Liver (tissue), 9 donors: Measurements from ENCODE around the gene JCAD. TPM values are rescaled to one million over a fixed set of nuclear protein-coding genes. Genes with fewer than 3 reads are reported as not detected.
A peak's percentile ranks its signal among the peaks of the same experiment; 100 is the strongest.

Source experiments
- DNase-seq: peaks from one replicate; pipeline ENCODE4 v3.0.0-alpha.2; 2017; ENCODE audit warnings: low spot score
- H3K27ac ChIP-seq, 2 donors: one replicate each; pipeline ENCODE4 v1.7.0; 2013; ENCODE audit warnings: inconsistent platforms in 2 of 2, low read length in 2 of 2, control low read depth in 1 of 2, low read depth in 1 of 2, mild to moderate bottlenecking in 1 of 2
- H3K27me3 ChIP-seq, 4 donors: one replicate each; pipeline versions ENCODE4 v1.6.1 to v1.7.0; 2013; ENCODE audit warnings: low read length in 3 of 4, inconsistent platforms in 1 of 4, mild to moderate bottlenecking in 1 of 4, moderate library complexity in 1 of 4; ENCODE audit not compliant: control insufficient read depth in 4 of 4, insufficient read depth in 4 of 4
- H3K36me3 ChIP-seq, 4 donors: one replicate each; pipeline versions ENCODE4 v1.6.1 to v1.7.0; 2013; ENCODE audit warnings: low read length in 3 of 4, mild to moderate bottlenecking in 3 of 4, low read depth in 1 of 4, moderate library complexity in 1 of 4; ENCODE audit not compliant: control insufficient read depth in 4 of 4, insufficient read depth in 3 of 4
- H3K4me1 ChIP-seq, 4 donors: one replicate each; pipeline versions ENCODE4 v1.6.1 to v1.7.0; 2013; ENCODE audit warnings: low read length in 3 of 4, mild to moderate bottlenecking in 3 of 4, moderate library complexity in 1 of 4; ENCODE audit not compliant: control insufficient read depth in 4 of 4, insufficient read depth in 4 of 4
- H3K4me3 ChIP-seq, 3 donors: one replicate each; pipeline versions ENCODE4 v1.6.1 to v1.7.0; 2013; ENCODE audit warnings: low read length in 3 of 3, control low read depth in 1 of 3, low read depth in 1 of 3, mild to moderate bottlenecking in 1 of 3
- H3K9ac ChIP-seq, 2 donors: one replicate each; pipeline ENCODE4 v1.7.0; 2013; ENCODE audit warnings: low read length in 2 of 2, mild to moderate bottlenecking in 2 of 2, moderate library complexity in 2 of 2, control low read depth in 1 of 2, low read depth in 1 of 2
- H3K9me3 ChIP-seq, 4 donors: one replicate each; pipeline versions ENCODE4 v1.6.1 to v1.7.0; 2013; ENCODE audit warnings: low read length in 3 of 4; ENCODE audit not compliant: control insufficient read depth in 4 of 4
- EGR1 ChIP-seq, 2 donors: IDR thresholded peaks; 2 replicates each; pipeline ENCODE4 v1.6.1; 2016 to 2018; ENCODE audit warnings: antibody characterized with exemption in 2 of 2, low read depth in 2 of 2
- FOXA1 ChIP-seq: IDR thresholded peaks from 2 replicates; pipeline ENCODE4 v1.6.1; 2016; ENCODE audit warnings: antibody characterized with exemption
- FOXA2 ChIP-seq: IDR thresholded peaks from 2 replicates; pipeline ENCODE4 v1.6.1; 2016; ENCODE audit warnings: antibody characterized with exemption
- GABPA ChIP-seq, 2 donors: IDR thresholded peaks in 1 of 2; conservative IDR thresholded peaks in 1 of 2; 2 replicates each; pipeline ENCODE4 v1.6.1; 2016; ENCODE audit warnings: antibody characterized with exemption in 2 of 2, mild to moderate bottlenecking in 1 of 2, moderate library complexity in 1 of 2
- HNF4A ChIP-seq, 2 donors: conservative IDR thresholded peaks; 2 replicates each; pipeline ENCODE4 v1.6.1; 2016; ENCODE audit warnings: antibody characterized with exemption in 2 of 2, mild to moderate bottlenecking in 2 of 2
- HNF4G ChIP-seq: IDR thresholded peaks from 2 replicates; pipeline ENCODE4 v1.6.1; 2016; ENCODE audit warnings: antibody characterized with exemption
- JUND ChIP-seq, 2 donors: IDR thresholded peaks; 2 replicates each; pipeline ENCODE4 v1.6.1; 2016; ENCODE audit warnings: antibody characterized with exemption in 2 of 2
- NR2F2 ChIP-seq: IDR thresholded peaks from 2 replicates; pipeline ENCODE4 v1.6.1; 2016; ENCODE audit warnings: antibody characterized with exemption
- RAD21 ChIP-seq, 2 donors: IDR thresholded peaks; 2 replicates each; pipeline ENCODE4 v1.6.1; 2016; ENCODE audit warnings: antibody characterized with exemption in 2 of 2, mild to moderate bottlenecking in 2 of 2
- RXRA ChIP-seq, 2 donors: IDR thresholded peaks; 2 replicates each; pipeline ENCODE4 v1.6.1; 2017 to 2018; ENCODE audit warnings: antibody characterized with exemption in 2 of 2, mild to moderate bottlenecking in 1 of 2
- SP1 ChIP-seq: IDR thresholded peaks from 2 replicates; pipeline ENCODE4 v1.6.1; 2018; ENCODE audit warnings: antibody characterized with exemption, mild to moderate bottlenecking
- TAF1 ChIP-seq: conservative IDR thresholded peaks from 2 replicates; pipeline ENCODE4 v1.6.1; 2016; ENCODE audit warnings: antibody characterized with exemption, mild to moderate bottlenecking
- YY1 ChIP-seq: IDR thresholded peaks from 2 replicates; pipeline ENCODE4 v1.6.1; 2016; ENCODE audit warnings: antibody characterized with exemption, mild to moderate bottlenecking
- WGBS: extraction: QIAGEN DNeasy Blood & Tissue Kit; methylation state at CpG from one replicate; pipeline ENCODE4 v1.1.7; 2013; 5-methylcytosine and 5-hydroxymethylcytosine counted together
- polyA plus RNA-seq, 2 donors: library from polyadenylated mRNA; stranded (reverse) in 1 of 2; unstranded in 1 of 2; fragments of 200-250 nt in 1 of 2; fragments of >200 nt in 1 of 2; fragmentation: Nextera tagmentation in 1 of 2; extraction: Ambion mirVana in 1 of 2; gene quantifications; one replicate each; pipeline versions ENCODE4 v1.2.1 to v1.2.3, GENCODE V29; 2013 to 2015
- total RNA-seq, 2 donors: library from RNA; depleted of rRNA; stranded (reverse); fragments of >200 nt; gene quantifications; one replicate each; pipeline ENCODE4 v1.2.3, GENCODE V29; 2014
- TF ChIP-seq, protein P1 (sequence below): IDR thresholded peaks from 2 replicates; pipeline ENCODE4 v1.6.1; 2016; ENCODE audit warnings: antibody characterized with exemption
- TF ChIP-seq, protein P2 (sequence below): IDR thresholded peaks from 2 replicates; pipeline ENCODE4 v1.6.1; 2016; ENCODE audit warnings: antibody characterized with exemption
- TF ChIP-seq, protein P3 (sequence below): IDR thresholded peaks from 2 replicates; pipeline ENCODE4 v1.6.1; 2016; ENCODE audit warnings: antibody characterized with exemption, mild to moderate bottlenecking
- TF ChIP-seq, protein P4 (sequence below): IDR thresholded peaks from 2 replicates; pipeline ENCODE4 v1.6.1; 2016; ENCODE audit warnings: antibody characterized with exemption
- TF ChIP-seq, protein P5 (sequence below): fragments of 150-350 bp; IDR thresholded peaks from 2 replicates; pipeline ENCODE4 v1.5.1; 2017; ENCODE audit warnings: improper control_type of control experiment, low read depth, low read length; ENCODE audit not compliant: missing input control
- donor health status: healthy.
- donor health status: healthy.
- donor health status: healthy.
- donor health status: healthy.
- donor health status: healthy.

Gene JCAD
- total and polyA plus RNA-seq, 4 donors, result 0.77 to 3.2 (median 1.1) TPM

DNA sequence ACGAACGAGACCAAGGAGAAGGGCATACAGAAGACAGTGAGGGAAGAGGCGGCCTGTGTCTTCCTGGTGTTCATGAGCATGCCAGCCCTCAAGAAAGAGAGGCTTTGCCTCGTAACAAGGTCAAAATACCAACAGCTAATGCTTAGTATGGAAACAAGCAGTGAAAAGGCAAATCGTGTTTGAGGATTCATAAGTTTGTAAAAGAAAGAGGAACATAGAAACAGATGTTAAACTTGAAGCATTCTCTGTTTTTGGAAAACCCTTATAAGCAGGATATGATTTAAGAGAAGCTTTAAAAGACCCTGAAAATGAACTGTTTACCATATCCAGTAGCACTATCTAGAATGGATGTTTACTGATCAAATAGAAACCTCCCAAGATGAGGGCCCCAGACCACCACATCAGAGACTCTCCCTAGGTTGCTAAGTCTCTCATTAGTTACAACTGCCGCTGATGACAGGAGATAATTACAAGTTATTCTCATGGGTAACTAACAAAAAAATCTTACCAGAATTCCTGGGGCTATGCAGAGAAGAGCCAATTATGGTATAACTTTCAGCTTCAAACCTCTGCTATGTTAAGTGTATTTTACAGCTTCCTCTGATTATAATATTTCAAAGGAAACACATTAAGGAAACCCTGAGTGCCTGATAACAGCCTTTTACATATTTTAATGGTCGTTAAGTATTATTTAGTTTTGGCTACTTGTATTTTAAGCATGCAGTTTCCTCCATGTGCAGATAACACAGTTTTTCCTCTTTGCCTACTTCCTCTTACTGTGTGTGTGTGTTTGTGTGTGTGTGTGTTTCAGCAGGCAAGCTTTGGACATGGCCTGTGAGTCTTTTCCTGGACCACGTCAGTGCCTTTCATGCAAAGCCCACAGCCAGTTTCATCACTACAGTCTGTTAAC is 17.9 kb downstream of the JCAD start:
- peaks cover 0 to 2% (median 0%) of the 10 kb centered on the region in 4 donors for H3K27me3 ChIP-seq
- H3K9ac ChIP-seq, result no peak overlapping the region
- no peaks in the 10 kb centered on the region for H3K9me3 ChIP-seq
- TF ChIP-seq, protein P1, sequence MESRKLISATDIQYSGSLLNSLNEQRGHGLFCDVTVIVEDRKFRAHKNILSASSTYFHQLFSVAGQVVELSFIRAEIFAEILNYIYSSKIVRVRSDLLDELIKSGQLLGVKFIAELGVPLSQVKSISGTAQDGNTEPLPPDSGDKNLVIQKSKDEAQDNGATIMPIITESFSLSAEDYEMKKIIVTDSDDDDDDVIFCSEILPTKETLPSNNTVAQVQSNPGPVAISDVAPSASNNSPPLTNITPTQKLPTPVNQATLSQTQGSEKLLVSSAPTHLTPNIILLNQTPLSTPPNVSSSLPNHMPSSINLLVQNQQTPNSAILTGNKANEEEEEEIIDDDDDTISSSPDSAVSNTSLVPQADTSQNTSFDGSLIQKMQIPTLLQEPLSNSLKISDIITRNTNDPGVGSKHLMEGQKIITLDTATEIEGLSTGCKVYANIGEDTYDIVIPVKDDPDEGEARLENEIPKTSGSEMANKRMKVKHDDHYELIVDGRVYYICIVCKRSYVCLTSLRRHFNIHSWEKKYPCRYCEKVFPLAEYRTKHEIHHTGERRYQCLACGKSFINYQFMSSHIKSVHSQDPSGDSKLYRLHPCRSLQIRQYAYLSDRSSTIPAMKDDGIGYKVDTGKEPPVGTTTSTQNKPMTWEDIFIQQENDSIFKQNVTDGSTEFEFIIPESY, result no peak
- TF ChIP-seq GABPA (IDR thresholded peaks at IDR 0.05 in 1 of 2, conservative IDR thresholded peaks at IDR 0.05 in 1 of 2) (no peak), RAD21 (IDR thresholded peaks at IDR 0.05) (peak in 1 of 2 donors; percentile 10), TAF1 (no peak), EGR1 (IDR thresholded peaks at IDR 0.05; ENCODE audit: low read depth in 2 of 2) (no peak), RXRA (IDR thresholded peaks at IDR 0.05) (no peak), JUND (IDR thresholded peaks at IDR 0.05) (no peak), HNF4A (conservative IDR thresholded peaks at IDR 0.05) (no peak), YY1 (peak; percentile 38), FOXA1 (no peak), SP1 (no peak), NR2F2 (peak; percentile 21), HNF4G (no peak), FOXA2 (no peak)
- TF ChIP-seq, protein P2, sequence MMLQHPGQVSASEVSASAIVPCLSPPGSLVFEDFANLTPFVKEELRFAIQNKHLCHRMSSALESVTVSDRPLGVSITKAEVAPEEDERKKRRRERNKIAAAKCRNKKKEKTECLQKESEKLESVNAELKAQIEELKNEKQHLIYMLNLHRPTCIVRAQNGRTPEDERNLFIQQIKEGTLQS, result no peak
- TF ChIP-seq, protein P3, sequence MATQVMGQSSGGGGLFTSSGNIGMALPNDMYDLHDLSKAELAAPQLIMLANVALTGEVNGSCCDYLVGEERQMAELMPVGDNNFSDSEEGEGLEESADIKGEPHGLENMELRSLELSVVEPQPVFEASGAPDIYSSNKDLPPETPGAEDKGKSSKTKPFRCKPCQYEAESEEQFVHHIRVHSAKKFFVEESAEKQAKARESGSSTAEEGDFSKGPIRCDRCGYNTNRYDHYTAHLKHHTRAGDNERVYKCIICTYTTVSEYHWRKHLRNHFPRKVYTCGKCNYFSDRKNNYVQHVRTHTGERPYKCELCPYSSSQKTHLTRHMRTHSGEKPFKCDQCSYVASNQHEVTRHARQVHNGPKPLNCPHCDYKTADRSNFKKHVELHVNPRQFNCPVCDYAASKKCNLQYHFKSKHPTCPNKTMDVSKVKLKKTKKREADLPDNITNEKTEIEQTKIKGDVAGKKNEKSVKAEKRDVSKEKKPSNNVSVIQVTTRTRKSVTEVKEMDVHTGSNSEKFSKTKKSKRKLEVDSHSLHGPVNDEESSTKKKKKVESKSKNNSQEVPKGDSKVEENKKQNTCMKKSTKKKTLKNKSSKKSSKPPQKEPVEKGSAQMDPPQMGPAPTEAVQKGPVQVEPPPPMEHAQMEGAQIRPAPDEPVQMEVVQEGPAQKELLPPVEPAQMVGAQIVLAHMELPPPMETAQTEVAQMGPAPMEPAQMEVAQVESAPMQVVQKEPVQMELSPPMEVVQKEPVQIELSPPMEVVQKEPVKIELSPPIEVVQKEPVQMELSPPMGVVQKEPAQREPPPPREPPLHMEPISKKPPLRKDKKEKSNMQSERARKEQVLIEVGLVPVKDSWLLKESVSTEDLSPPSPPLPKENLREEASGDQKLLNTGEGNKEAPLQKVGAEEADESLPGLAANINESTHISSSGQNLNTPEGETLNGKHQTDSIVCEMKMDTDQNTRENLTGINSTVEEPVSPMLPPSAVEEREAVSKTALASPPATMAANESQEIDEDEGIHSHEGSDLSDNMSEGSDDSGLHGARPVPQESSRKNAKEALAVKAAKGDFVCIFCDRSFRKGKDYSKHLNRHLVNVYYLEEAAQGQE, result no peak
- TF ChIP-seq, protein P4, sequence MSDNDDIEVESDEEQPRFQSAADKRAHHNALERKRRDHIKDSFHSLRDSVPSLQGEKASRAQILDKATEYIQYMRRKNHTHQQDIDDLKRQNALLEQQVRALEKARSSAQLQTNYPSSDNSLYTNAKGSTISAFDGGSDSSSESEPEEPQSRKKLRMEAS, result peak; percentile 50
- TF ChIP-seq, protein P5, sequence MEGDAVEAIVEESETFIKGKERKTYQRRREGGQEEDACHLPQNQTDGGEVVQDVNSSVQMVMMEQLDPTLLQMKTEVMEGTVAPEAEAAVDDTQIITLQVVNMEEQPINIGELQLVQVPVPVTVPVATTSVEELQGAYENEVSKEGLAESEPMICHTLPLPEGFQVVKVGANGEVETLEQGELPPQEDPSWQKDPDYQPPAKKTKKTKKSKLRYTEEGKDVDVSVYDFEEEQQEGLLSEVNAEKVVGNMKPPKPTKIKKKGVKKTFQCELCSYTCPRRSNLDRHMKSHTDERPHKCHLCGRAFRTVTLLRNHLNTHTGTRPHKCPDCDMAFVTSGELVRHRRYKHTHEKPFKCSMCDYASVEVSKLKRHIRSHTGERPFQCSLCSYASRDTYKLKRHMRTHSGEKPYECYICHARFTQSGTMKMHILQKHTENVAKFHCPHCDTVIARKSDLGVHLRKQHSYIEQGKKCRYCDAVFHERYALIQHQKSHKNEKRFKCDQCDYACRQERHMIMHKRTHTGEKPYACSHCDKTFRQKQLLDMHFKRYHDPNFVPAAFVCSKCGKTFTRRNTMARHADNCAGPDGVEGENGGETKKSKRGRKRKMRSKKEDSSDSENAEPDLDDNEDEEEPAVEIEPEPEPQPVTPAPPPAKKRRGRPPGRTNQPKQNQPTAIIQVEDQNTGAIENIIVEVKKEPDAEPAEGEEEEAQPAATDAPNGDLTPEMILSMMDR, result no peak
- H3K4me3 ChIP-seq, result no peak overlapping the region
- no peaks in the 10 kb centered on the region for H3K36me3 ChIP-seq
- no peaks in the 10 kb centered on the region for H3K4me1 ChIP-seq
- WGBS, result 66% methylated on average over 8 of the region's 8 CpGs
- no peak overlapping the region for H3K27ac ChIP-seq
- no peak for DNase-seq
